ENCODE data around the gene CNTNAP2. TPM values are rescaled to one million over a fixed set of nuclear protein-coding genes. Genes with fewer than 3 reads are reported as not detected.

Gene CNTNAP2
- total and polyA plus RNA-seq, 4 experiments from 2014 or later, result 0.19 to 0.50 (median 0.20) TPM; not detected in 1

DNA sequence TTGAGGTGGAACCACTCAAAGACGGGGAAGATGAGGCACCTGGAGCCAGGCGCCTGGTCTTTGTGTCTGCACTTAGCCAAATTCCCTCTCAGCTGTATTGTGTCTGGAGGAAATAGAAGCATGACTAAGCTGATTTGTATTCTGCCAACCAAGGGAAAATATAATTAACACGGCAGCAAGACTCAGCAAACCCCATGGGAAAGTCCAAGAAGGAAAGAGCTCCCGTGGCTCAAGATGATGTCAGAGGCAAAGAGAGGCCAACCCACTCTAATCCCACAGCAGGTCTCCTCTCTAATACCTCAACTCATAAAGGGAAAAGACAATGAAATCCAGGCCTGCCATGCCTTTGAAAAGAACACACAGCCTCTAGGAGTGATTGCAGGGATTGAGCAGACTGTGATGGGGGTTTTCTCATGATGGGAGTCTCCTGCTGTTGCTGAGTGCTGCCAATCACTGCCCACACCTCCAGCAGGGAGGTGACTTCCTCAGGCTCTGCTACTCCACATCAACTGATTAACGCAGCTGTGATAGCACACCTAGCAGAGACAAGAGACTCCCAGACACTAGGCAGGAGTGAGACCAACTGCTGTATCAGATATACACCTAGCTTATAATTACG, 2218.5 kb downstream of the CNTNAP2 start:
- intact Hi-C loops (cut with micrococcal nuclease), result no loop called here
- H3K27ac Mint-ChIP-seq, result no peak overlapping the region
- Histone ChIP-seq H3K27me3 (ENCODE audit: insufficient read depth, low read length) (peaks cover 10% of the 10 kb centered on the region), H3K9me3 (ENCODE audit: control insufficient read depth in 1 of 2, low read length in 2 of 2) (no peaks in the 10 kb centered on the region), H3K36me3 (ENCODE audit: insufficient read depth, low read length) (no peaks in the 10 kb centered on the region), H3K27ac (ENCODE audit: low read depth, low read length) (no peak overlapping the region), H3K4me3 (ENCODE audit: low read length in 2 of 2) (no peak overlapping the region), H3K4me1 (ENCODE audit: insufficient read depth, low read length) (peaks cover 10% of the 10 kb centered on the region)
- peaks cover 26 to 27% of the 10 kb centered on the region in 2 donors for H3K27me3 Mint-ChIP-seq
- H3K36me3 Mint-ChIP-seq, result peaks cover 0 to 11% of the 10 kb centered on the region in 2 donors
- ChIA-PET CTCF (ENCODE audit: partially characterized antibody) (no interaction called here), POLR2A (ENCODE audit: partially characterized antibody) (interaction anchor here (0.6 kb wide), 1 partner anchor 14 kb away, joined by 4 read pairs; no protein-coding TSS in a partner anchor)
- H3K9me3 Mint-ChIP-seq, result peaks cover 0 to 11% (median 2%) of the 10 kb centered on the region in 8 donors
- no peak for DNase-seq
- peaks cover 14 to 16% (median 15%) of the 10 kb centered on the region in 4 donors for H3K4me1 Mint-ChIP-seq
- no peak overlapping the region for H3K4me3 Mint-ChIP-seq

- Histone ChIP-seq H3K4me1 (ENCODE audit: insufficient read depth, low read length) (peaks cover 10% of the 10 kb centered on the region), H3K27me3 (ENCODE audit: insufficient read depth, low read length) (peaks cover 13% of the 10 kb centered on the region), H3K27ac (ENCODE audit: low read depth, low read length) (no peak overlapping the region), H3K36me3 (ENCODE audit: insufficient read depth, low read length) (no peaks in the 10 kb centered on the region), H3K4me3 (ENCODE audit: low read length in 2 of 2) (no peak overlapping the region), H3K9me3 (ENCODE audit: control insufficient read depth in 1 of 2, low read length in 2 of 2) (no peaks in the 10 kb centered on the region)
- H3K4me3 Mint-ChIP-seq, result no peak overlapping the region
- H3K36me3 Mint-ChIP-seq, result peaks cover 0 to 4% of the 10 kb centered on the region in 2 donors
- CTCF ChIA-PET (ENCODE audit: partially characterized antibody), result no interaction called here
- POLR2A ChIA-PET (ENCODE audit: partially characterized antibody), result no interaction called here
- peaks cover 13 to 20% (median 15%) of the 10 kb centered on the region in 4 donors for H3K4me1 Mint-ChIP-seq
- H3K27me3 Mint-ChIP-seq, result peaks cover 33 to 34% of the 10 kb centered on the region in 2 donors
- H3K27ac Mint-ChIP-seq, result no peak overlapping the region
- peaks cover 0 to 6% (median 2%) of the 10 kb centered on the region in 8 donors for H3K9me3 Mint-ChIP-seq
- intact Hi-C loops (cut with micrococcal nuclease), result no loop called here
- DNase-seq, result no peak
Observed at GRCh38 chr7:148335790-148336189, 2219.2 kb downstream of the CNTNAP2 start.

GRCh38 chr7:148336411-148336810, 2219.8 kb downstream of the CNTNAP2 start:
- H3K4me3 ChIP-seq (ENCODE audit: low read length in 2 of 2), result no peak overlapping the region
- H3K27me3 ChIP-seq (ENCODE audit: insufficient read depth, low read length), result peaks cover 13% of the 10 kb centered on the region
- Mint-ChIP-seq H3K27ac (no peak overlapping the region), H3K36me3 (no peaks in the 10 kb centered on the region), H3K4me3 (no peak overlapping the region), H3K4me1 (peaks cover 10 to 20% (median 14%) of the 10 kb centered on the region in 4 donors), H3K9me3 (peaks cover 0 to 2% (median under 1%) of the 10 kb centered on the region in 8 donors), H3K27me3 (peaks cover 36% of the 10 kb centered on the region in 2 donors)
- no peak overlapping the region for H3K27ac ChIP-seq (ENCODE audit: low read depth, low read length)
- no peak for DNase-seq
- peaks cover 10% of the 10 kb centered on the region for H3K4me1 ChIP-seq (ENCODE audit: insufficient read depth, low read length)
- POLR2A ChIA-PET (ENCODE audit: partially characterized antibody), result no interaction called here
- CTCF ChIA-PET (ENCODE audit: partially characterized antibody), result interaction anchor here (1.4 kb wide), 1 partner anchor 18 kb away, joined by 4 read pairs; no protein-coding TSS in a partner anchor
- H3K9me3 ChIP-seq (ENCODE audit: control insufficient read depth in 1 of 2, low read length in 2 of 2), result no peaks in the 10 kb centered on the region
- H3K36me3 ChIP-seq (ENCODE audit: insufficient read depth, low read length), result no peaks in the 10 kb centered on the region
- intact Hi-C loops (cut with micrococcal nuclease), result no loop called here

DNA sequence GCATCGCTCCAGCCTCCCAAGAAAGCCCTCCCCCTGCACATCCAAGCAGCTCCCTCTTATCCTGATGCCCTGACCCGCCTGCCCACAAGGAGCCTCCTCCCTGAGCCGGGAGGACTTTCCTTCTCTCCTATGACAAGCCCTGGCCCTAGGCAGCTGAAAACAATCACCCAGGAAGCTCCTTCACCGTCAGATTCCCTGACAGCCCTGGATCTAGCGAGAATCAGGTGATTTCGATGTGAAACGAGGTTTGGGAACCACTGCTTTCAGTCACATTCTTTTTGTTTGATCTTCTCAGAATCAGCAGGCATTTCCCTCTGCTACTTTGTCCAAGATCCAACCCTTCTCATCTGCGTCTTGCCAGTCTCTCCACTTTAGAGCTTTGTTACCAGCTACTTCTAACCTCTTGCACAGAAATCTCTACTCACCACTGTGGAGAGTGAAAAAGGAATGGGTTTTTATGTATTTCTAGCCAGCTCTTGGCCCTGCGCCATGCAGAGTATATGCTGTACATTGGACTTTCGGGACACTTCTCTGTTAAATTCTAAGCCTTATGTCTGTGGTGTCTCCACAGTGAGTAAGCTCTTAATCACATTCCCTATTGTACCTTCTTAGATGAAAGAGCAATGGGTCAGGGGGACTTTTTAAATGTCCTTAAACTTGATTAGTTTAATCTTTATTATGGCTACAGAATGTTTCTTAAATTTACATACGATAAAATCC, 2220.8 kb downstream of the CNTNAP2 start:
- CTCF ChIA-PET (ENCODE audit: partially characterized antibody), result interaction anchor here (1.4 kb wide), 1 partner anchor 19 kb away, joined by 4 read pairs; no protein-coding TSS in a partner anchor
- Histone ChIP-seq H3K4me1 (ENCODE audit: insufficient read depth, low read length) (peaks cover 10% of the 10 kb centered on the region), H3K27me3 (ENCODE audit: insufficient read depth, low read length) (peaks cover 13% of the 10 kb centered on the region), H3K9me3 (ENCODE audit: control insufficient read depth in 1 of 2, low read length in 2 of 2) (no peaks in the 10 kb centered on the region), H3K4me3 (ENCODE audit: low read length in 2 of 2) (no peak overlapping the region), H3K27ac (ENCODE audit: low read depth, low read length) (no peak overlapping the region), H3K36me3 (ENCODE audit: insufficient read depth, low read length) (no peaks in the 10 kb centered on the region)
- Mint-ChIP-seq H3K4me1 (peaks cover 9 to 20% (median 14%) of the 10 kb centered on the region in 4 donors), H3K4me3 (peak overlapping the region in 1 of 8 donors; percentile 4), H3K36me3 (no peaks in the 10 kb centered on the region), H3K27ac (no peak overlapping the region), H3K9me3 (peaks cover 0 to 2% (median 0%) of the 10 kb centered on the region in 8 donors), H3K27me3 (peaks cover 41 to 43% of the 10 kb centered on the region in 2 donors)
- DNase-seq, result no peak
- intact Hi-C loops (cut with micrococcal nuclease), result no loop called here
- POLR2A ChIA-PET (ENCODE audit: partially characterized antibody), result no interaction called here

DNA sequence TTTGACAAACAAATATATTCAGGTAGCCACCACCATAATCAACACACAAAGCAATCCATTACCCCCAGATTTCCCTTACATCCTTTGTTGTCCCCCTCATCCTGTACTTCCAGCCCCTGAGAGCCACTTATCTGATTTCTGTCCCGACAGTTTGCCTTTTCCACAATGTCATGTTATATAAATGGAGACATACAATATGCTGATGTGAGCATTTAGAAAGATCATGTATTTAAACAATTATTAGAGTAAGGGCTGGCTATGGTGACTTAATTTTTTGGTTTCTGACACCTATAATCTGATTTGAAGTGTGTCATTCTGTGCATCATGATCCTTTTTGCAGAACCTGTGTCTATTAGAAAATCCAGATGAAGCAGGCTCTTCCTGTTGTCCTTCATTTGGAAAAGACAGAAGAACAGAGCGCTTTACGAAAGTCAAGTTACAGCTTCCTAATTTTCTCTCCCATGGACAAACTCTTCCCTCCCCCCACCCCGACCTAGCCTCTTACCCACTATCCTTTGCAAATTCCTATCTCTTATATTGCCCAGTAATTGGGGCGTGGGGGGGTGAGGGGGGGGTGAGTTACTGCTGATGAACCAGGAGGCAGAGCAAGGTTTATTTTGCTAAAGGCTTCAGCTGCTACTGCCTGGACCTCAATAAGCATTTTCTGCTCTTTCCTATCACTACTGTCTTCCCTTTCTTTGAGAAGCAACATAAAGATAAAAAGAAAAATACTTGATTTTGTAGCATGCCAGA, 2221.6 kb downstream of the CNTNAP2 start:
- CTCF ChIA-PET (ENCODE audit: partially characterized antibody), result interaction anchor here (1.4 kb wide), 1 partner anchor 19 kb away, joined by 4 read pairs; no protein-coding TSS in a partner anchor
- DNase-seq, result no peak
- Histone ChIP-seq H3K4me1 (ENCODE audit: insufficient read depth, low read length) (peaks cover 10% of the 10 kb centered on the region), H3K27me3 (ENCODE audit: insufficient read depth, low read length) (peaks cover 13% of the 10 kb centered on the region), H3K9me3 (ENCODE audit: control insufficient read depth in 1 of 2, low read length in 2 of 2) (no peaks in the 10 kb centered on the region), H3K36me3 (ENCODE audit: insufficient read depth, low read length) (no peaks in the 10 kb centered on the region), H3K27ac (ENCODE audit: low read depth, low read length) (no peak overlapping the region), H3K4me3 (ENCODE audit: low read length in 2 of 2) (no peak overlapping the region)
- Mint-ChIP-seq H3K4me1 (peaks cover 9 to 20% (median 14%) of the 10 kb centered on the region in 4 donors), H3K9me3 (peaks cover 0 to 2% (median 0%) of the 10 kb centered on the region in 8 donors), H3K4me3 (peak overlapping the region in 3 of 8 donors; percentile 45 to 73 (median 53)), H3K27ac (no peak overlapping the region), H3K27me3 (peaks cover 42 to 51% of the 10 kb centered on the region in 2 donors), H3K36me3 (no peaks in the 10 kb centered on the region)
- POLR2A ChIA-PET (ENCODE audit: partially characterized antibody), result no interaction called here
- intact Hi-C loops (cut with micrococcal nuclease), result no loop called here

DNA sequence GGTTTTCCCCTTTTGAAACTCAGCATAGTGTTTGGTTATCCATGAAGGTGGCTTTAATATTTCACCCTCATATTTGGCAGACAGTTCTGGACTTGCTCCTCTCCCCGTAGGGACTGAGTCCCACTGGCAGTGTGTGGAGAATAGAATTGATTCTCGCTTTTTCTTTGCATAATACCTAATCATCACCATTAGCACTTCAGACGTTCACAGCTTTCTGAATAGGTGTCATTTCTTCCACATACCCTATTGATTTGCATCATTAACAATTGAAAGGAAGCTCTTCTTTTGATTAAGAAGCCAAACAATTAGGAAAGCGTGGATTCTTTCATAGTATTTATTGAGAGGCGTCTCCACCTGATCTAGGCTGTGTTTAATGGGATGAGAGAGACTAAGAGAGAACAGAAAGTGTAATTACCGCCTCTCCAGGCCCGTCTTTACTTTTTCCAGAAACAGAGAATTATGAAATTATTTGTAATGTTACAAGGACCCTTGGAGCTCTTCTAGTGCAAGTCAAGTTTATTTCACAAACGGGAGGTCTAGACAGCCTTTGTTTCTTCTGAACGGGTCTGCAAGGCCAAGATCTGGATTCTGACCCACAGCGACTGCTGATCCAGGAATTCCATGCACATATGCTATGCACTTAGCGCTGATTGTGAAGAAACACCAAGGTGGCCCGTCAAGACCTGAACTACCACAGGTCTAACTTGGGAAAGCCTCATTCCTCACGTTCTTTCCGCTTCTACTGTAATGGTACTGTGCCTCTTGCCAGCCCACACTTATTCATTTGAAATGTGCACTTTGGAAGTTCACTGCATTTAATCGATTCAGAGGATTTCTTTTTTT, 2224.1 kb downstream of the CNTNAP2 start:
- no peak for DNase-seq
- intact Hi-C loops (cut with micrococcal nuclease), result no loop called here
- Histone ChIP-seq H3K27me3 (ENCODE audit: insufficient read depth, low read length) (peaks cover 13% of the 10 kb centered on the region), H3K9me3 (ENCODE audit: control insufficient read depth in 1 of 2, low read length in 2 of 2) (no peaks in the 10 kb centered on the region), H3K4me3 (ENCODE audit: low read length in 2 of 2) (no peak overlapping the region), H3K36me3 (ENCODE audit: insufficient read depth, low read length) (no peaks in the 10 kb centered on the region), H3K27ac (ENCODE audit: low read depth, low read length) (no peak overlapping the region), H3K4me1 (ENCODE audit: insufficient read depth, low read length) (peaks cover 10% of the 10 kb centered on the region)
- Mint-ChIP-seq H3K36me3 (no peaks in the 10 kb centered on the region), H3K27me3 (peaks cover 37 to 58% of the 10 kb centered on the region in 2 donors), H3K4me1 (peaks cover 8 to 20% (median 12%) of the 10 kb centered on the region in 4 donors), H3K27ac (no peak overlapping the region), H3K4me3 (peak overlapping the region in 4 of 8 donors; percentile 4 to 46 (median 29)), H3K9me3 (peaks cover 0 to 2% (median 0%) of the 10 kb centered on the region in 8 donors)
- ChIA-PET CTCF (ENCODE audit: partially characterized antibody) (no interaction called here), POLR2A (ENCODE audit: partially characterized antibody) (interaction anchor here (0.8 kb wide), 1 partner anchor 64 kb away, joined by 3 read pairs; no protein-coding TSS in a partner anchor)
